PFSK-1 (cell line): Measurements from ENCODE around the gene KCNG4.

Experiments used
- POLR2AphosphoS5 ChIP-seq: IDR thresholded peaks from 2 replicates; pipeline ENCODE4 v1.6.1; 2012; ENCODE audit warnings: low read depth, mild to moderate bottlenecking, control low read depth, low read length, moderate library complexity
- TAF1 ChIP-seq: IDR thresholded peaks from 2 replicates; pipeline ENCODE4 v1.6.1; 2012; ENCODE audit warnings: low read length, control low read depth, borderline replicate concordance; ENCODE audit not compliant: insufficient read depth

- no peak for TF ChIP-seq POLR2AphosphoS5
- no peak for TF ChIP-seq TAF1
Measured at GRCh38 chr16:84254062-84254461, 14.2 kb upstream of the KCNG4 start.
